DOHH2 (cell line): Measurements from ENCODE around the gene GUCA1A.

Experiments
- H3F3A ChIP-seq: fragments of 200-600 bp; sonication (generic), shearing (Covaris generic); 2 replicates; pipeline ENCODE4 v1.6.0; 2016; ENCODE audit warnings: antibody characterized with exemption, mild to moderate bottlenecking; ENCODE audit not compliant: control insufficient read depth, insufficient read depth
- H3K27ac ChIP-seq: fragments of 200-600 bp; sonication (generic); 2 replicates; pipeline ENCODE4 v1.5.1; 2014; ENCODE audit warnings: low read depth, mild to moderate bottlenecking, low read length, moderate library complexity
- H3K27me3 ChIP-seq: fragments of 200-600 bp; sonication (generic); 2 replicates; pipeline ENCODE4 v1.6.1; 2014; ENCODE audit warnings: mild to moderate bottlenecking, low read length, mixed read lengths; ENCODE audit not compliant: control insufficient read depth
- H3K36me3 ChIP-seq: fragments of 200-600 bp; sonication (generic); 2 replicates; pipeline ENCODE4 v1.6.1; 2014; ENCODE audit warnings: mild to moderate bottlenecking, low read length, moderate library complexity, mixed read lengths; ENCODE audit not compliant: control insufficient read depth
- H3K4me1 ChIP-seq: fragments of 200-600 bp; sonication (generic); 2 replicates; pipeline ENCODE4 v1.6.1; 2014; ENCODE audit warnings: mild to moderate bottlenecking, low read length, mixed read lengths; ENCODE audit not compliant: control insufficient read depth
- H3K4me2 ChIP-seq: fragments of 200-600 bp; sonication (generic); 2 replicates; pipeline ENCODE4 v1.6.0; 2014; ENCODE audit warnings: mild to moderate bottlenecking, low read length, moderate library complexity
- H3K4me3 ChIP-seq: fragments of 200-600 bp; sonication (generic); 2 replicates; pipeline ENCODE4 v1.5.1; 2014; ENCODE audit warnings: mild to moderate bottlenecking, low read length, mixed read lengths
- H3K79me2 ChIP-seq: fragments of 200-600 bp; sonication (generic); 2 replicates; pipeline ENCODE4 v1.6.1; 2014; ENCODE audit warnings: mild to moderate bottlenecking, low read length, mixed read lengths; ENCODE audit not compliant: control insufficient read depth
- H3K9me2 ChIP-seq: fragments of 200-600 bp; sonication (generic); replicated peaks from 2 replicates; pipeline ENCODE4 v1.6.1; 2014; ENCODE audit warnings: mild to moderate bottlenecking, low read length, mixed read lengths; ENCODE audit not compliant: control insufficient read depth
- H3K9me3 ChIP-seq: fragments of 200-600 bp; sonication (generic); 2 replicates; pipeline ENCODE4 v1.6.1; 2014; ENCODE audit warnings: antibody characterized with exemption, low read length, mixed read lengths; ENCODE audit not compliant: control insufficient read depth, insufficient read depth
- H4K20me1 ChIP-seq: fragments of 200-600 bp; sonication (generic); 2 replicates; pipeline ENCODE4 v1.6.0; 2014; ENCODE audit warnings: low read depth, mild to moderate bottlenecking, antibody characterized with exemption, low read length, moderate library complexity; ENCODE audit not compliant: control insufficient read depth, insufficient read depth
- EZH2phosphoT487 ChIP-seq: fragments of 200-600 bp; sonication (generic); IDR thresholded peaks from 2 replicates; pipeline ENCODE4 v1.6.1; 2017; ENCODE audit warnings: borderline replicate concordance, mild to moderate bottlenecking, antibody characterized with exemption, low read length, moderate library complexity, mixed read lengths
- TF ChIP-seq, protein P1 (sequence below): fragments of 200-600 bp; sonication (generic); IDR thresholded peaks from one replicate; pipeline ENCODE4 v1.5.1; 2014; ENCODE audit warnings: antibody characterized with exemption, mild to moderate bottlenecking, low read depth, low read length; ENCODE audit not compliant: poor library complexity, severe bottlenecking

GUCA1A gene

DNA sequence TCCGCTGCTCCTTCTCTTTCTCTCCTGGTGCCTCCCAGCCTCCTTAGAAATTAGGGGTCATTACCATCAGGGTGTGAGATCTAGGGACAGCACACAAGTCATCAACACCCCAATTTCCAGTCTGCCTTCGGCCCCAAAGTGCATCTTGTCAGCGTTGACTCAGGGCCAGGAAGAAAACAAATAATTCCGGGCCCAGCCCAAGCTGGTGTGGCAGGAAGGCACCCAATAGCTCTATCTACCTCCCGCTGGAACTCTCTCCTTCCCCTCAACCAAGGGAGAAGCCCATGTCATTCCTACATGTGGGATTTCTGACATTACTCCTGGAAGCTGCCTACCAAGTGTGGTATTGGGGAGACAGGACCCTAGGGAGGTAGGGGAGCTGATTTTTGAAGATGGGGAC lies 19.2 kb upstream of the GUCA1A start:
- no peaks in the 10 kb centered on the region for H3K9me3 ChIP-seq
- H3K4me2 ChIP-seq: no peak overlapping the region
- H3K36me3 ChIP-seq: no peaks in the 10 kb centered on the region
- no peaks in the 10 kb centered on the region for H3K4me1 ChIP-seq
- no peak for TF ChIP-seq EZH2phosphoT487
- TF ChIP-seq, protein P1, sequence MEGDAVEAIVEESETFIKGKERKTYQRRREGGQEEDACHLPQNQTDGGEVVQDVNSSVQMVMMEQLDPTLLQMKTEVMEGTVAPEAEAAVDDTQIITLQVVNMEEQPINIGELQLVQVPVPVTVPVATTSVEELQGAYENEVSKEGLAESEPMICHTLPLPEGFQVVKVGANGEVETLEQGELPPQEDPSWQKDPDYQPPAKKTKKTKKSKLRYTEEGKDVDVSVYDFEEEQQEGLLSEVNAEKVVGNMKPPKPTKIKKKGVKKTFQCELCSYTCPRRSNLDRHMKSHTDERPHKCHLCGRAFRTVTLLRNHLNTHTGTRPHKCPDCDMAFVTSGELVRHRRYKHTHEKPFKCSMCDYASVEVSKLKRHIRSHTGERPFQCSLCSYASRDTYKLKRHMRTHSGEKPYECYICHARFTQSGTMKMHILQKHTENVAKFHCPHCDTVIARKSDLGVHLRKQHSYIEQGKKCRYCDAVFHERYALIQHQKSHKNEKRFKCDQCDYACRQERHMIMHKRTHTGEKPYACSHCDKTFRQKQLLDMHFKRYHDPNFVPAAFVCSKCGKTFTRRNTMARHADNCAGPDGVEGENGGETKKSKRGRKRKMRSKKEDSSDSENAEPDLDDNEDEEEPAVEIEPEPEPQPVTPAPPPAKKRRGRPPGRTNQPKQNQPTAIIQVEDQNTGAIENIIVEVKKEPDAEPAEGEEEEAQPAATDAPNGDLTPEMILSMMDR: no peak
- peaks cover 17% of the 10 kb centered on the region for H3K27me3 ChIP-seq
- H3K27ac ChIP-seq: no peak overlapping the region
- no peaks in the 10 kb centered on the region for H3K9me2 ChIP-seq
- no peaks in the 10 kb centered on the region for H3F3A ChIP-seq
- no peaks in the 10 kb centered on the region for H4K20me1 ChIP-seq
- no peak overlapping the region for H3K4me3 ChIP-seq
- H3K79me2 ChIP-seq: no peaks in the 10 kb centered on the region

DNA sequence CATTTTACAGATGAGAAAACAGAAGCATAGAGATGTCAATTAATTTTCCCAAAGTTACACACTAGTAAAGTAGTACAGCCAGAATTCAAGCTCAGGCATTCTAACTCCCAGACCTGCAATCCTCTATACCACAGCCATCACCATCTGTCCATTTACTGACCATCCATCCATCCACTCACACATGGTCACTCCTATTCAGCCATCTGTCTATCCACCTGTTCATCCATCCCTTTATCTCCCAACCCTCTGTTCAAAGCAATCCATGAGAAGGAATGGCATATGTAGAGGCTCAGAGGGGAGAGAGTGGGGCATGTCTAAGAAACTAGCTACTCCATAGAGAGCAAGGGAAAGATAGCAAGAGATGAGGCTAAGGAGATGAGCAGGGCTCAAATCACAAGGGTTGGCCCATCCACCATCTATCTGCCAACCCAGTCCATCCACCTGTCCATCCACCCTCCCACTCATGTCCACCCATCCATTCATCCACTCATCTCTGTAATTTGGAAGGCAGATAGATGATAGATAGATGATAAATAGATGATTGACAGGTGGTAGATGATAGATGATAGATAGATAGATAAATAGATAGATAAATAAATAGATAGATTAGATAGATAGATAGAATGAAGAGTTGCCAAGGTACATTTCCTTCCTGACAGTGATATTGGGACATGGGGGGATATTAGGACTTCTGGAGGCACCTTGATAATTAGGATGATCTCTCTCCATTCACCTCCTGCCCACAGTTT lies 18.5 kb upstream of the GUCA1A start:
- Histone ChIP-seq H3K9me2 (no peaks in the 10 kb centered on the region), H3K27ac (no peak overlapping the region), H3K4me2 (no peak overlapping the region), H3K27me3 (peaks cover 17% of the 10 kb centered on the region), H3K4me1 (no peaks in the 10 kb centered on the region), H3F3A (no peaks in the 10 kb centered on the region), H3K9me3 (no peaks in the 10 kb centered on the region), H4K20me1 (no peaks in the 10 kb centered on the region), H3K79me2 (no peaks in the 10 kb centered on the region), H3K4me3 (no peak overlapping the region), H3K36me3 (no peaks in the 10 kb centered on the region)
- TF ChIP-seq EZH2phosphoT487: no peak
- TF ChIP-seq, protein P1: no peak

DNA sequence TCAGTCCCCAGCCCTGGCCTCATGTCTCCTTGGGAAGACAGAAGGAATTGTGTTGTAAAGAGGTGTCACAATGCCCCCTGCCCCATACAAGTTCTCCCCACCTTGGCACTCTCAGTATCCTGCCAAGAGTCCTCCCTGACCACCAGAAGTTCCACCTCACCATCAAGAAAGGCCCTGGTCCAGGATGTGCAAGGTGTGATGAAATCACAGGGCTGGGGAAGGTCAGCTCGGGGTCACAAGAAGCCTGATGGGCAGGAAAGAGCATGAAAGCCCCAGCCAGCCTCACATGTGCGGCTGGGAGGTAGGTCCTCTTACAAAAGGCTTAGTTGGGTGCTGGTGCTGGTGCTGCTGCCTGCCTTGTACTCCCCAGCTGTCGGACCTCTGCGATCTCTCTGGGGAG lies 17.9 kb upstream of the GUCA1A start:
- Histone ChIP-seq H3K4me2 (no peak overlapping the region), H4K20me1 (no peaks in the 10 kb centered on the region), H3K36me3 (no peaks in the 10 kb centered on the region), H3K27ac (no peak overlapping the region), H3K27me3 (peaks cover 17% of the 10 kb centered on the region), H3K9me2 (no peaks in the 10 kb centered on the region), H3K79me2 (no peaks in the 10 kb centered on the region), H3K9me3 (no peaks in the 10 kb centered on the region), H3K4me3 (no peak overlapping the region), H3F3A (no peaks in the 10 kb centered on the region), H3K4me1 (no peaks in the 10 kb centered on the region)
- no peak for TF ChIP-seq EZH2phosphoT487
- TF ChIP-seq, protein P1: no peak
